SK-N-SH (cell line): ENCODE measurements around the gene TRPM2. TPM values are rescaled to one million over a fixed set of nuclear protein-coding genes. Genes with fewer than 3 reads are reported as not detected.

Source experiments
- CTCF ChIA-PET: fragments of 300-600, 350-600 bp; formaldehyde crosslinking; extraction: SDS; loops from one replicate; lab custom pipeline; 2021; lab: Yijun Ruan, JAX
- POLR2A ChIA-PET: fragments of 350-600 bp; sonication (Branson Sonifier 250); formaldehyde crosslinking; extraction: SDS; loops from one replicate; lab custom pipeline; 2020; ENCODE audit warnings: antibody characterized with exemption, inconsistent platforms; lab: Yijun Ruan, JAX
- DNase-seq: peaks from one replicate; pipeline ENCODE4 v3.0.0; 2012
- H2AFZ ChIP-seq: fragments of 200-600 bp; sonication (generic); 2 replicates; pipeline ENCODE4 v1.8.1; 2016; ENCODE audit warnings: antibody characterized with exemption, mild to moderate bottlenecking, low read depth
- H3F3A ChIP-seq: fragments of 200-600 bp; sonication (generic); replicated peaks from 2 replicates; pipeline ENCODE3; 2016; ENCODE audit warnings: antibody characterized with exemption, mild to moderate bottlenecking; ENCODE audit not compliant: insufficient read depth
- H3K27ac ChIP-seq, 2 experiments: fragments of 200-500 bp in 1 of 2; fragments of 200-600 bp in 1 of 2; sonication (Bioruptor generic) in 1 of 2; sonication (generic), shearing (Covaris generic) in 1 of 2; 2 replicates each; pipeline versions ENCODE4 v1.5.1 to v1.6.1; 2014 to 2016; ENCODE audit warnings: low read depth in 2 of 2, inconsistent platforms in 1 of 2, low read length in 1 of 2, mild to moderate bottlenecking in 1 of 2, mixed read lengths in 1 of 2
- H3K27me3 ChIP-seq: fragments of 200-600 bp; sonication (generic), shearing (Covaris generic); 2 replicates; pipeline ENCODE4 v1.6.1; 2016; ENCODE audit warnings: mixed run types; ENCODE audit not compliant: insufficient read depth
- H3K36me3 ChIP-seq, 2 experiments: fragments of 200-500 bp in 1 of 2; fragments of 200-600 bp in 1 of 2; sonication (Bioruptor generic) in 1 of 2; sonication (generic) in 1 of 2; replicated peaks in 1 of 2; 2 replicates each; pipeline versions ENCODE3 to v1.5.1; 2014 to 2016; ENCODE audit warnings: low read length in 1 of 2, mild to moderate bottlenecking in 1 of 2; ENCODE audit not compliant: insufficient read depth in 2 of 2, control insufficient read depth in 1 of 2
- H3K4me1 ChIP-seq, 2 experiments: fragments of 200-500 bp in 1 of 2; fragments of 200-600 bp in 1 of 2; sonication (Bioruptor generic) in 1 of 2; sonication (generic), shearing (Covaris generic) in 1 of 2; 2 replicates each; pipeline versions ENCODE4 v1.5.1 to v1.6.1; 2014 to 2016; ENCODE audit warnings: low read depth in 1 of 2, low read length in 1 of 2, mixed run types in 1 of 2; ENCODE audit not compliant: insufficient read depth in 2 of 2, control insufficient read depth in 1 of 2
- H3K4me2 ChIP-seq: fragments of 200-600 bp; sonication (generic), shearing (Covaris generic); 2 replicates; pipeline ENCODE4 v1.6.1; 2017; ENCODE audit warnings: mixed run types
- H3K4me3 ChIP-seq, 2 experiments: fragments of 200-500 bp in 1 of 2; fragments of 200-600 bp in 1 of 2; sonication (Bioruptor generic) in 1 of 2; sonication (generic), shearing (Covaris generic) in 1 of 2; 2 replicates each; pipeline versions ENCODE4 v1.5.1 to v1.8.1; 2014 to 2016; ENCODE audit warnings: low read depth in 2 of 2, inconsistent platforms in 1 of 2, low read length in 1 of 2, mild to moderate bottlenecking in 1 of 2, mixed read lengths in 1 of 2, moderate library complexity in 1 of 2
- H3K79me2 ChIP-seq: fragments of 200-600 bp; sonication (generic); 2 replicates; pipeline ENCODE4 v1.8.1; 2017; ENCODE audit warnings: mild to moderate bottlenecking; ENCODE audit not compliant: insufficient read depth
- H3K9ac ChIP-seq: fragments of 200-600 bp; sonication (generic); 2 replicates; pipeline ENCODE4 v1.6.1; 2017; ENCODE audit warnings: mixed run types
- H3K9me2 ChIP-seq: fragments of 200-600 bp; sonication (generic); 2 replicates; pipeline ENCODE4 v1.6.1; 2017; ENCODE audit warnings: mixed run types
- H3K9me3 ChIP-seq: fragments of 200-600 bp; sonication (generic); 2 replicates; pipeline ENCODE4 v1.6.1; 2017; ENCODE audit warnings: mixed run types, mild to moderate bottlenecking, moderate library complexity
- H4K20me1 ChIP-seq: fragments of 200-600 bp; sonication (generic); 2 replicates; pipeline ENCODE4 v1.6.1; 2017; ENCODE audit warnings: mild to moderate bottlenecking, mixed run types; ENCODE audit not compliant: insufficient read depth
- CTCF ChIP-seq: fragments of 200-600 bp; sonication (generic); IDR thresholded peaks from 2 replicates; pipeline ENCODE4 v1.6.1; 2017; ENCODE audit warnings: antibody characterized with exemption, mild to moderate bottlenecking, moderate library complexity
- EP300 ChIP-seq, 2 experiments: IDR thresholded peaks; 2 replicates each; pipeline versions ENCODE4 v1.4.0 to v1.6.1; 2012; ENCODE audit warnings: borderline replicate concordance in 1 of 2, low read depth in 1 of 2, low read length in 1 of 2
- EZH2phosphoT487 ChIP-seq: fragments of 200-600 bp; sonication (generic); IDR thresholded peaks from 2 replicates; pipeline ENCODE4 v1.6.1; 2017; ENCODE audit warnings: low read depth, mixed run types, mild to moderate bottlenecking, antibody characterized with exemption, moderate library complexity, borderline replicate concordance
- FOSL2 ChIP-seq: IDR thresholded peaks from 2 replicates; pipeline ENCODE4 v1.4.0; 2012; ENCODE audit warnings: low read depth, mild to moderate bottlenecking, moderate library complexity, borderline replicate concordance
- FOXJ3 ChIP-seq: sonication (generic); formaldehyde crosslinking; IDR thresholded peaks from 2 replicates; pipeline ENCODE4 v1.5.1; 2020; ENCODE audit warnings: mild to moderate bottlenecking, missing genetic modification reagents
- FOXM1 ChIP-seq: IDR thresholded peaks from 2 replicates; pipeline ENCODE4 v1.4.0; 2012; ENCODE audit warnings: low read depth, mild to moderate bottlenecking
- GABPA ChIP-seq: IDR thresholded peaks from 2 replicates; pipeline ENCODE4 v1.4.0; 2012; ENCODE audit warnings: low read depth, mild to moderate bottlenecking
- IRF3 ChIP-seq: fragments of 150-350 bp; IDR thresholded peaks from 2 replicates; pipeline ENCODE4 v1.6.1; 2016; ENCODE audit warnings: mild to moderate bottlenecking, low read depth, low read length
- MEF2A ChIP-seq: IDR thresholded peaks from 2 replicates; pipeline ENCODE4 v1.4.0; 2012; ENCODE audit warnings: low read depth, borderline replicate concordance
- NFIC ChIP-seq: IDR thresholded peaks from 2 replicates; pipeline ENCODE4 v1.4.0; 2012; ENCODE audit warnings: borderline replicate concordance
- NRF1 ChIP-seq: IDR thresholded peaks from 2 replicates; pipeline ENCODE4 v1.6.1; 2012; ENCODE audit warnings: low read depth, mild to moderate bottlenecking, low read length
- PBX3 ChIP-seq: IDR thresholded peaks from 2 replicates; pipeline ENCODE4; 2012
- RCOR1 ChIP-seq: fragments of 150-350 bp; IDR thresholded peaks from 2 replicates; pipeline ENCODE4 v1.6.1; 2017; ENCODE audit warnings: antibody characterized with exemption, low read length
- RFX5 ChIP-seq: IDR thresholded peaks from 2 replicates; pipeline ENCODE4 v1.6.1; 2012; ENCODE audit warnings: mild to moderate bottlenecking, improper control_type of control experiment, low read length
- RXRA ChIP-seq: IDR thresholded peaks from 2 replicates; pipeline ENCODE4 v1.4.0; 2012; ENCODE audit warnings: low read depth, mild to moderate bottlenecking, borderline replicate concordance
- SIN3A ChIP-seq: IDR thresholded peaks from 2 replicates; pipeline ENCODE4 v1.6.1; 2012; ENCODE audit warnings: low read depth, mild to moderate bottlenecking, low read length, moderate library complexity, borderline replicate concordance
- TCF12 ChIP-seq: IDR thresholded peaks from 2 replicates; pipeline ENCODE4 v1.4.0; 2012
- USF1 ChIP-seq: IDR thresholded peaks from 2 replicates; pipeline ENCODE4 v1.4.0; 2012; ENCODE audit warnings: low read depth, borderline replicate concordance
- USF2 ChIP-seq: fragments of 150-350 bp; IDR thresholded peaks from 2 replicates; pipeline ENCODE4 v1.6.1; 2017; ENCODE audit warnings: antibody characterized with exemption, low read length, low read depth, borderline replicate concordance
- YY1 ChIP-seq: IDR thresholded peaks from 2 replicates; pipeline ENCODE4 v1.4.0; 2012; ENCODE audit warnings: low read depth, mild to moderate bottlenecking
- WGBS: methylation state at CpG from one replicate; pipeline ENCODE4 v1.1.6; 2017; ENCODE audit warnings: low lambda C conversion rate; 5-methylcytosine and 5-hydroxymethylcytosine counted together
- polyA plus RNA-seq, 3 experiments: library from polyadenylated mRNA; depleted of rRNA; stranded (reverse); fragments of >200 nt; gene quantifications; 2 replicates each; pipeline ENCODE4 v1.2.3, GENCODE V29; 2012

TRPM2 gene
- polyA plus RNA-seq, 1 of the 3 experiments (the other 2 are of a cell fraction), result not detected

GRCh38 chr21:44363278-44363677 is 9.9 kb downstream of the TRPM2 start:
- no peaks in the 10 kb centered on the region for H3K9me3 ChIP-seq
- DNase-seq, result no peak
- no peak overlapping the region for H3K4me2 ChIP-seq
- TF ChIP-seq PBX3 (no peak), USF2 (no peak), RXRA (no peak), USF1 (no peak), EP300 (IDR thresholded peaks at IDR 0.05; ENCODE audit: borderline replicate concordance in 1 of 2, low read depth in 1 of 2, low read length in 1 of 2) (no peak)
- TF ChIP-seq, all 33 proteins: peak for 0
- ChIA-PET POLR2A (no interaction called here), CTCF (interaction anchor here (0.7 to 2.0 kb wide), 2 partner anchors 13 to 93 kb away, joined by 3 to 6 read pairs; no protein-coding TSS in a partner anchor)
- H4K20me1 ChIP-seq, result no peaks in the 10 kb centered on the region
- H3K9me2 ChIP-seq, result no peaks in the 10 kb centered on the region
- H3K27ac ChIP-seq, result no peak overlapping the region
- peaks cover 48% of the 10 kb centered on the region for H3K27me3 ChIP-seq
- H2AFZ ChIP-seq, result no peak overlapping the region
- no peaks in the 10 kb centered on the region for H3K4me1 ChIP-seq
- no peaks in the 10 kb centered on the region for H3K79me2 ChIP-seq
- 7% methylated on average over 1 of the region's 1 CpG for WGBS
- no peak overlapping the region for H3K4me3 ChIP-seq
- H3K36me3 ChIP-seq, result no peaks in the 10 kb centered on the region
- H3F3A ChIP-seq, result no peaks in the 10 kb centered on the region
- no peak overlapping the region for H3K9ac ChIP-seq

- POLR2A ChIA-PET, result no interaction called here
- no peaks in the 10 kb centered on the region; a peak in 1 of 4 replicates for H3K4me1 ChIP-seq
- no peak overlapping the region for H3K9ac ChIP-seq
- H3F3A ChIP-seq, result no peaks in the 10 kb centered on the region
- DNase-seq, result no peak
- H3K27ac ChIP-seq, result no peak overlapping the region
- no peaks in the 10 kb centered on the region for H3K36me3 ChIP-seq
- 55% methylated on average over 17 of the region's 22 CpGs for WGBS
- no peaks in the 10 kb centered on the region for H4K20me1 ChIP-seq
- CTCF ChIA-PET, result interaction anchor here (0.7 to 2.0 kb wide), 2 partner anchors 12 to 94 kb away, joined by 3 to 6 read pairs; no protein-coding TSS in a partner anchor
- H3K9me3 ChIP-seq, result no peaks in the 10 kb centered on the region
- H3K4me3 ChIP-seq, result no peak overlapping the region
- H2AFZ ChIP-seq, result no peak overlapping the region
- H3K79me2 ChIP-seq, result no peaks in the 10 kb centered on the region
- no peaks in the 10 kb centered on the region for H3K9me2 ChIP-seq
- no peak overlapping the region for H3K4me2 ChIP-seq
- H3K27me3 ChIP-seq, result peaks cover 48% of the 10 kb centered on the region
- TF ChIP-seq RCOR1, result no peak
- TF ChIP-seq EZH2phosphoT487, result no peak
- TF ChIP-seq GABPA, result no peak
- no peak for TF ChIP-seq NRF1
- TF ChIP-seq NFIC, result no peak
- TF ChIP-seq YY1, result no peak
- no peak for TF ChIP-seq FOXM1
- no peak for TF ChIP-seq CTCF
- no peak for TF ChIP-seq USF1
- TF ChIP-seq MEF2A, result no peak
- no peak for TF ChIP-seq TCF12
- TF ChIP-seq SIN3A, result no peak
- TF ChIP-seq RFX5, result no peak
- no peak for TF ChIP-seq FOXJ3 (CRISPR knock-in tag)
- no peak for TF ChIP-seq FOSL2
- no peak for TF ChIP-seq IRF3
These were observed 11.0 kb downstream of the TRPM2 start for GRCh38 chr21:44364151-44365053.
